Measurements from ENCODE around the gene ANXA1. TPM values are rescaled to one million over a fixed set of nuclear protein-coding genes. Genes with fewer than 3 reads are reported as not detected.
"Not testable (repeated sequence)": the region's sequence is repeated elsewhere in the genome, so short reads cannot be mapped to it uniquely, and the experiment has no call there.

ANXA1 gene
- total RNA-seq (2014; rRNA removed; shearing (Covaris generic)) (986 and 1,002 TPM in 2 replicates), polyA plus RNA-seq (2016; fragmentation: Nextera tagmentation; extraction: Ambion mirVana) (1,010 and 1,013 TPM in 2 replicates)

DNA sequence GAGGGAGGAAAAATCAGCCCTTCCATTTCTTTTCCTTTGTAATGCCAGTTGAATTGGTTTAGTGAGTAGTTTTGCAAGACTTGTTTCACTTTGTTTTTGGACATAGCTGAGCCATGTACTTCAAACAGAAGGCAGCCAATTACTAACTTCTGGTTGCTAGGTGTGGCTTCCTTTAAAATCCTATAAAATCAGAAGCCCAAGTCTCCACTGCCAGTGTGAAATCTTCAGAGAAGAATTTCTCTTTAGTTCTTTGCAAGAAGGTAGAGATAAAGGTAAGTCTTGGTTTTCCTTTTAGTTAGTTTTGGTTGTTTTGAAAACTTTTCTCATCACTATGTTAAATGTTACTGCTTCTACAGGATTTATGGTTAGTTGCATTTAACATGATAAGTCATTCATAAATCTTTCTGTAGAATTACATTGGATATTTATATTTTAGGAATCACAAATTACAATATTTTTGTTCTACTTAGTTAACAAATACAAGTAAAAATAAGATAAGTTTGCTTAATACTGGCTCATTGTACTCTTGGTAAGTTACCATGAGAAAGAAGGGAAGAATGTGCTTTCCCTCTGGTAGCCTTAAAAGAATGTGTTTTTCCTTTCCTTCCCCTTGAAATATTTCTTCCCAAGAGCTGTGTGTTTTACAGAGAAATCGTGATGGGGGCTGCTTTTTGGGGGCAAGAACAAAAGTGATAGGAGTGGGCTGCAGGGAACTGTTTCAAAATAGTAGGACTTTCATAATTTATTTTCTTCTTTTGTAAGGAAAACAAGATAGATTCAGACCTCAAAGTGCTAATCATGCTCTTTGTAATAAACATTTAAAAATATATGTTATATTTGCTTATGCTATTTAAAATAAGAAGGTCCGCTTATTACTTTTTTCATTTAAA lies at the start of gene ANXA1:
TSS of gene ANXA1 (plus strand) at position 213 of the 890 bp plus-strand sequence. CDS start 6,671 bp downstream, outside the sequence.
- Histone ChIP-seq H2AFZ (peak within 1 kb of the TSS; percentile 40), H3K9me3 (ENCODE audit: low read depth) (no peaks in the 10 kb centered on the region), H3K9ac (peak within 1 kb of the TSS; percentile 99), H3F3A (ENCODE audit: insufficient read depth) (peaks cover 77% of the 10 kb centered on the region), H3K79me2 (ENCODE audit: insufficient read depth) (peaks cover 71% of the 10 kb centered on the region), H3K4me1 (ENCODE audit: insufficient read depth) (peaks cover 61% of the 10 kb centered on the region), H3K4me2 (ENCODE audit: unreplicated experiment) (peak within 1 kb of the TSS; percentile 89), H3K36me3 (ENCODE audit: low read depth) (peaks cover 20% of the 10 kb centered on the region), H3K27me3 (replicated peaks; ENCODE audit: insufficient read depth) (no peaks in the 10 kb centered on the region), H3K4me3 (peak within 1 kb of the TSS; percentile 100), H3K27ac (peak within 1 kb of the TSS; percentile 99), H4K20me1 (ENCODE audit: insufficient read depth) (peaks cover 20% of the 10 kb centered on the region), H3K9me2 (ENCODE audit: insufficient read depth) (no peaks in the 10 kb centered on the region)
- peak; percentile 95 for DNase-seq
- in situ Hi-C loops (cut with MboI) = no loop called here
- 0% methylated on average over 2 of the region's 2 CpGs for WGBS, 2 experiments (ENCODE audit: low coverage in 1 of 2, low lambda C conversion rate in 2 of 2, missing lambda C conversion rate in 2 of 2)
- TF ChIP-seq EZH2 (IDR thresholded peaks at IDR 0.05; ENCODE audit: insufficient read depth, poor library complexity, severe bottlenecking) = no peak
- 0 out of 2 replicates have a peak, but pooled peaks have one; percentile 45 for TF ChIP-seq EZH2phosphoT487 (IDR thresholded peaks at IDR 0.05; ENCODE audit: insufficient read depth, low read depth)

DNA sequence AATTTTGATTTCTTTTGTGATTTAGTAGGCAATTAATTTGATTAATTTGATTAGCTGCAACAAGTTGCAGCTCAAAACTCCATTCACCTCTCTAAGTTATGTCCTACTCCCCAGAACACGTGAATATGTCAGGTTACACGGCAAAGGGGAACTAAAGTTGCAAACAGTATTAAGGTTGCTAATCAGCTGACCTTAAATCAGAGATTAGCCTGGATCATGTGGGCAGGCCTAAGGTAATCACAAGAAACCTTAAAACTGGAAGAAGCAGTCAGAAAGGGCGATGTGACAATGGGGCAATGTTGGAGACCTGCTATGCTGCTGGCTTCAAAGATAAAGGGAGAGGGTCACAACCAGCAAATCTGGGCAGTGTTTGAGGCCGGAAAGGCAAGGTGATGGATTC lies 47.3 kb upstream of the ANXA1 start:
- no peak overlapping the region for H2AFZ ChIP-seq
- no peak for DNase-seq
- WGBS, 2 experiments (ENCODE audit: low coverage in 1 of 2, low lambda C conversion rate in 2 of 2, missing lambda C conversion rate in 2 of 2) = 97% methylated on average over 4 of the region's 4 CpGs

DNA sequence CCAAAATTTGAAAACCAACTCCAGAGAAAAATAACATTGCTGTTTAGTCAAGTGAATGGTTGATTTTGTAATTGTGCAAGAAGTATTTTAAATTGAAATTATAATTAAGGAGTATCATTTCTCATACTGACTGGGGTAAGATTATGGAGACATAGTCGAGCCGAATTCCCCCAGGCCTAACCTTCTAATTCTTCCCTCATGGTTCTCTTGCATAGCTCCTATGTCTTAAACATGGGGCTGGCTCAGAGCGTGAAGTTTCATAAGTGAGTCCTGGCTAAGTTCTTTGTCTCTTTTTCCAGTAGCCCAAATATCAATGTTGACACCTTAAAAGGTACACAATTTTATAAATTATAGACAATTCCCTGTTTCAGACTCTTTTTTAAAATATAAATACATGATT lies 46.7 kb upstream of the ANXA1 start:
- Histone ChIP-seq H3K79me2 (ENCODE audit: insufficient read depth) (no peaks in the 10 kb centered on the region), H3K36me3 (ENCODE audit: low read depth) (no peaks in the 10 kb centered on the region), H3K9me3 (ENCODE audit: low read depth) (no peaks in the 10 kb centered on the region), H2AFZ (no peak overlapping the region), H3K27ac (no peak overlapping the region), H3K9me2 (ENCODE audit: insufficient read depth) (no peaks in the 10 kb centered on the region), H4K20me1 (ENCODE audit: insufficient read depth) (no peaks in the 10 kb centered on the region), H3K9ac (no peak overlapping the region), H3K27me3 (replicated peaks; ENCODE audit: insufficient read depth) (no peaks in the 10 kb centered on the region), H3K4me1 (ENCODE audit: insufficient read depth) (no peaks in the 10 kb centered on the region), H3F3A (ENCODE audit: insufficient read depth) (no peaks in the 10 kb centered on the region), H3K4me3 (no peak overlapping the region), H3K4me2 (ENCODE audit: unreplicated experiment) (no peak overlapping the region)
- 92 to 99% methylated on average over 3 of the region's 3 CpGs for WGBS, 2 experiments (ENCODE audit: low coverage in 1 of 2, low lambda C conversion rate in 2 of 2, missing lambda C conversion rate in 2 of 2)
- no peak for TF ChIP-seq EZH2phosphoT487 (IDR thresholded peaks at IDR 0.05; ENCODE audit: insufficient read depth, low read depth)
- no peak for TF ChIP-seq EZH2 (IDR thresholded peaks at IDR 0.05; ENCODE audit: insufficient read depth, poor library complexity, severe bottlenecking)
- DNase-seq = no peak
- in situ Hi-C loops (cut with MboI) = loop anchor here (5.0 kb wide), 1 partner anchor 57 kb away; no protein-coding TSS in a partner anchor

More for the DNA sequence above, 47.3 kb upstream of the ANXA1 start:
- Histone ChIP-seq H3K9me2 (ENCODE audit: insufficient read depth) (no peaks in the 10 kb centered on the region), H4K20me1 (ENCODE audit: insufficient read depth) (no peaks in the 10 kb centered on the region), H3K27ac (no peak overlapping the region), H3K36me3 (ENCODE audit: low read depth) (no peaks in the 10 kb centered on the region), H3K9ac (no peak overlapping the region), H3K4me2 (ENCODE audit: unreplicated experiment) (no peak overlapping the region), H3F3A (ENCODE audit: insufficient read depth) (no peaks in the 10 kb centered on the region), H3K4me3 (no peak overlapping the region), H3K79me2 (ENCODE audit: insufficient read depth) (no peaks in the 10 kb centered on the region), H3K4me1 (ENCODE audit: insufficient read depth) (no peaks in the 10 kb centered on the region), H3K9me3 (ENCODE audit: low read depth) (no peaks in the 10 kb centered on the region), H3K27me3 (replicated peaks; ENCODE audit: insufficient read depth) (no peaks in the 10 kb centered on the region)
- in situ Hi-C loops (cut with MboI) = no loop called here
- TF ChIP-seq EZH2phosphoT487 (IDR thresholded peaks at IDR 0.05; ENCODE audit: insufficient read depth, low read depth) (no peak), EZH2 (IDR thresholded peaks at IDR 0.05; ENCODE audit: insufficient read depth, poor library complexity, severe bottlenecking) (no peak)

DNA sequence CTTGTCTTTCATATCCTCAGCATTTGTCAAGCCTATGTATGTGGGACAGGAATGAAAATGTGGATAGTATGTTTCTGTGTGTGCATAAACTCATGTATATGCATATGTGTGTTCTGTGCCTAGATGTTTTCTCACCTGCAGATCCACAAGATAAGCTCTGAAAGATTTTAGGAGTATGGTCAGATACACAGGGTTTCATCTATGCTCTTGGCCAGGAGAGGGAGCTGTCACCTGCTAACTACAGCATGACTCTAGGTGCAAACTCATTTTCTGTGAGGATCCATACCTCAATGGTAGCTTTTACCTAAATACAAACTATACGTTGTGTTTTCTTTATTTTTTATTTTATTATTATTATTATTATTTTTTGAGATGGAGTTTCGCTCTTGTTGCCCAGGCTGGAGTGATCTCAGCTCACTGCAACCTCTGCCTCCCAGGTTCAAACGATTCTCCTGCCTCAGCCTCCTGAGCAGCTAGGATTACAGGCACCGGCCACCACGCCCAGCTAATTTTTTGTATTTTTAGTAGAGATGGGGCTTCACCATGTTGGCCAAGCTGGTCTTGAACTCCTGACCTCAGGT lies 44.1 kb upstream of the ANXA1 start:
- not testable (repeated sequence) for H3F3A ChIP-seq (ENCODE audit: insufficient read depth); H3K9me2 ChIP-seq (ENCODE audit: insufficient read depth); H3K79me2 ChIP-seq (ENCODE audit: insufficient read depth); H2AFZ ChIP-seq; H4K20me1 ChIP-seq (ENCODE audit: insufficient read depth); H3K27me3 ChIP-seq (replicated peaks; ENCODE audit: insufficient read depth); H3K4me3 ChIP-seq; H3K4me2 ChIP-seq (ENCODE audit: unreplicated experiment); H3K27ac ChIP-seq; H3K9me3 ChIP-seq (ENCODE audit: low read depth); H3K9ac ChIP-seq; H3K4me1 ChIP-seq (ENCODE audit: insufficient read depth); H3K36me3 ChIP-seq (ENCODE audit: low read depth)
- in situ Hi-C loops (cut with MboI) = loop anchor here (5.0 kb wide), 1 partner anchor 55 kb away; no protein-coding TSS in a partner anchor
- DNase-seq = peak; percentile 76
- 54 to 60% methylated on average over 5 of the region's 5 CpGs for whole genome bisulfite sequencing, 2 experiments (ENCODE audit: low coverage in 1 of 2, low lambda C conversion rate in 2 of 2, missing lambda C conversion rate in 2 of 2)
